ENCODE measurements around the gene SNX15.
"Not testable (repeated sequence)": the region's sequence is repeated elsewhere in the genome, so short reads cannot be mapped to it uniquely, and the experiment has no call there.

The SNX15 gene

DNA sequence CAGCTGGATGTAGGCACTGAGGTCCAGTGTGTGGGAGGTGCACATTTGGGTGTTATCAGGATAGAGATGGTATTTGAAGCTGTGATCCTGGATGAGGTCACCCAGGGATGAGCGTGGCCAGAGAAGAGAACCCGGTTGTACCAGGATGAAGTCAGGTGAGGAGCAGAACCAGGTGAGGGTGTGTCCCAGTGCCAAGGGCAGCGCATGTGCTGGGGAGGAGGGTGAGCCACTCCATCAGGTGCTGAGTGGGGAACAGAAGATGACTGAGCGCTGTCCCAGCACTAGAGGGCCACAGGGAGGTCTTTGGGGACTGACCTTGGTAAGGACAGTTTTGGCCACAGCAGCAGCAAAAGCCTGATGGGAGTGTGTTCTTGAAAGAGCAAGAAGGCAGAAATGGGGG is 10.5 kb upstream of the SNX15 start:
- DNase-seq, result no peak

DNA sequence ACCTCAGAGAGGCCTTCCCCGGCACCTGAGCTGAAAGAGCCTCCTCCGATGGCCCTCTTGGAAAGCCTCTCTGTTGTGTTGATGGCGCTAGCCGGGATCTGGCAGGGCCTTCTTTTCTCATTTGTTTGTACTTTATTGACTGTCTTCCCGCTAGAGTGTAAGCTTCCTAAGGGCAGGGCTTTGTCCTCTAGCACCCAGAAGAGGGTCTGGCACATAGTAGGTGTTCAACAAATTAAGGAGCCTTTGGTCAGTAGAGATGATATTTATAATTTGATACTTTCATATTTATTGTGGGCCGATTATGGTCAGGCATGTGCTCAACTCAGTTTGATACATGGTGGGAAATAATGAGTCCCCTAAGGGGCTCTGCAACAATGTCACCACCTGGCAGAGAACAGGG is 9.3 kb upstream of the SNX15 start:
- no peak for DNase-seq

DNA sequence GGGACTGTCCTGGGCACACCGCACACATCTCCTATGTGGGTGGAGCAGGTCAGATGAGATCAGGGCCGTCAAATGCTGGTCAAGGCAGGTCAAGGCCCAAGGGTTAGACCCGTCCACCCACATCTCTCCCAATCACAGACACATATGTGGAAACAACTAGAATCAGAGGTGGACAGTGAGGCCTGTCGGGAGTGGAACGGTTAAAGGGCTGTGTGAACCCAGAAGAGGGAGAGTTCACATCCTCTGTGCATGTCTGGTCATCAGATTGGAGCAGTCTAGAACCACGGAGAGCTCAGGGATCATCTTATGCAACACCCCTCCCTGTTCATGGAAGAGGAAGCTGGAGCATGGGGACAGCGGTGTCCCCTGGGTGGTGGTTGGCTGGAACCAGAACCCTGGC is 7.4 kb upstream of the SNX15 start:
- DNase-seq, result no peak

DNA sequence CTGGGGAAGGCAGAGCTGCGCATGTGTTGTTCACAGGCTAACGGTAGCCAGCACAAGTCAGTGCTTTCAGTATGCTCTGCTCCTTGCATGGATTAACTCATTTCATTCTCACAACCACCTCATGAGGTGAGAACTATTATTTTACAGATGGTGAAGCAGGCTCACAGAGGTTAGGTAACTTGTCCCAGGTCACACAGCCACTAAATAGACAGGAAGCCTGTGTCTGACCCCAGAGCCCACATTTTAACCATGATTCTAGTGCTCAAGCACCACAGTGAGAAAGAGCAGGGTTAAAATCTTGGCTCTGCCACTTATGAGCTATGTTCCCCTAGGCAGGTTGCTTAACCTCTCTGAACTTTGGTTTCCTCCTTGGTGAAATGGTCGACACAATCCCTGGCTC is 6.2 kb upstream of the SNX15 start:
- no peak for DNase-seq

DNA sequence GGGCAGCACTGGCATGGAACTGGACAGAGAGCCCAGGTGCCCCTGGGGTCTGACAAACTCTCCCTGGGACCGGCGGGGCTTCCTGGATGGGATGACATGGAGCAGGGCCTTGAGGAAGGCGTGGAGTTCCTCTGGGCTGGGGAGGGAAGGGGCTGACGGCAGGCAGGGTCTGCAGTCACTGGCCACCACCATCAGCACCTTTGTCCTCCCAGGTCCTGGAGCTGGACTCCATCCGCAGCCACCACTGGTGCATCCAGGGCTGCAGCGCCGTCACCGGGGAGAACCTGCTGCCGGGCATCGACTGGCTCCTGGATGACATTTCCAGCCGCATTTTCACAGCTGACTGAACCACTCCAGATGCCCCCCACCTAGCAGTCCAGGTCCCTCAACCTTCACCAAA is 5.7 kb upstream of the SNX15 start:
- DNase-seq, result no peak

DNA sequence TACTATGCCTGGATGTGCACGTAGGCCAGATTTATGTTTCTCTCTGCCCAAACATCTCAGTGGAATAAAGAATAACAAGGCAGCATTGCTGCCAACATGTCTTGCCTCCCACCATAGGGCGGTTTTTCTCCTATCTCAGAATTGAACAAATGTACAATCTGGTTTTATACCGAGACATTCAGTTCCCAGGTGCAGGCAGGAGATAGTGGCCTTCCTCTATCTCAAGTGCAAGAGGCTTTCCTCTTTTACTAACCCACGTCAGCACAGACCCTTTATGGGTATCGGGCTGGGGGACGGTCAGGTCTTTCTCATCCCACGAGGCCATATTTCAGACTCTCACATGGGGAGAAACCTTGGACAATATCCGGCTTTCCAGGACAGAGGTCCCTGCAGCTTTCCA is 3.7 kb upstream of the SNX15 start:
- not testable (repeated sequence) for DNase-seq

DNA sequence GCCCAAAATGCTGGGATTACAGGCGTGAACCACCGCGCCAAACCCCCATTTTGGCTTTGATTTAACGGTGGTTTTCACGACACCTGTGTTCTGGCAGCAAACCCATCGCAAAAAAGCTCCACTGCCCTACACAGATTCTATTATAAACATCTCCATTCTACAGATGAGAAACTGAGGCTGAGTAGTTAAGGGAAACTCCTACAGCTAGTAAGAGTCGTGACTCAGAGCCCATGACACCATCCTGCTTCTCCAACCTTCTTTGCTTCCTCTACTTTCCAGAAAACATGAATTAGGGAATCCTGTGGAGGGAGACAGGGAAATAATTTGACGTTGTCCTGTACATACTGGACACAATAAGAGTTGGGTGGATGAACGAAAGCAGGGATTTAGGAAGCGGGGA is 429 bp upstream of the SNX15 start:
- DNase-seq, result no peak

DNA sequence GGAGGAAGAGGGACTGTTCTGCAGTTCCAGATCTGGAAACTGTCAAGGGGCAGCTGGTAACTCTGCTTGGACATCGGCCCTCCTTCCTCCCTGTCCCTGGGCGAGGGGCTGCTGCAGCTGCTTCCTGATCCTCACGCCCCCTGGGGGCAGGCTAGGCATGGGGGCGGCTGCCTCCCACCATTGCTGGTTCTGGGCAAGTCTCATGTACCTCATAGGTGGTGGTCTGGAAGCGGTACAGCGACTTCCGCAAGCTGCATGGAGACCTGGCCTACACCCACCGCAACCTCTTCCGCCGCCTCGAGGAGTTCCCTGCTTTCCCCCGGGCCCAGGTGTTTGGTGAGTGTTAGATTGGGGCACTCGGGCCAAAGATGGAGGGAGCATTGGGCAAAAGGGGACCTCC is 5.0 kb downstream of the SNX15 start:
- no peak for DNase-seq

DNA sequence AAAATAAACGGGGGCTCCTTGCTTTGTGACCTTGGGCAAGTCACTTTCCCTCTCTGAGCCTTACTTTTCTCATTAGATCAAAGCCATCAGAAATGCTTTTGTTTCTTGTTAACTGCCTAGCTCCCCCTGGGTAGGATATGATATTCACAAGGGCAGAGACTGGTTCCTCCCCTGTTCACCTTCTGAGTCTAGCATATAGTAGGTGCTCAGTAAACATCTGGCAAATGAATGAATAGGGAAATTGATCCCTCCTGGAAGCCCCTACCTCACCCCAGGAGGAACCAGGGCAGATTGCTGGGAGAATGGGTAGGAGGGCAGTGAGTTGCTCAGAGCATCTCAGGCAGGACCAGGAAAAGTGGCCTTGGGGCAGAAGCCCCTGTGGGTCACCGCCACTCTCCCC is 7.2 kb downstream of the SNX15 start:
- no peak for DNase-seq

DNA sequence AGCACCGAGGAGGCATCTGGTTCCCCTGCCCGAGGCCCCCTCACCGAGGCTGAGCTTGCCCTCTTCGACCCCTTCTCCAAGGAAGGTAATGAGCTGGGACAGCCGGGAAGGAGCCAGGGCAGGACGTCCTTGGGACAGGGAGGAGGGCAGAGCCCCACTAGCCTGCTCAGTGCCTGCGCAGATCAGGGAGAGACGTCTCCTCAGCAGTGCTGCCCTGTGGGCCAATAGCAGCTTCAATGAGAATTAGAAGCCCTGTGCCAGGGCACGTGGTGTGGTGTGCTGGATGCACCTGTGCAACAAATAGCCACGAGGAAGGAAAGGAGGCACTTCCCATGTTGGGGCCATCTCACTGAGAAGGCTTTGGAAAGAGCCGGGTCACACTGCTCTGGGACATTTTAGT is 8.3 kb downstream of the SNX15 start:
- no peak for DNase-seq

DNA sequence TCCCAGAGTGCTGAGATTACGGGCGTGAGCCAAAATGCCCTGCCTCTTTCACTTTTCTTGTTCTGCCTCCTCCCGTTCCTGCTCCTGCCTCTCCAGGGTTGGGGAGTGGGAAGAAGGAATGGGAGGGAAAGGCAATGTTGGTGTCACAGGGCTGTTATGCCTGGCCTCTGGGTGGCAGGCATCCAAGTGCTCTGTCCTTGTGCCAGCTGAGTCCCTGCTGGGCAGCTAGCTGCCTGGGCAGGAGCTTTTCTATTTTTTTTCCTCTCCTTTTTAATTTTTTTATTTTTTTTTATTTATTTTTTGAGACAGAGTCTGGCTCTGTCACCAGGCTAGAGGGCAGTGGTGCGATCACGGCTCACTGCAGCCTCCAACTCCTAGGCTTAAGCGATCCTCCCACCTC is 9.7 kb downstream of the SNX15 start:
- DNase-seq, result no peak

DNA sequence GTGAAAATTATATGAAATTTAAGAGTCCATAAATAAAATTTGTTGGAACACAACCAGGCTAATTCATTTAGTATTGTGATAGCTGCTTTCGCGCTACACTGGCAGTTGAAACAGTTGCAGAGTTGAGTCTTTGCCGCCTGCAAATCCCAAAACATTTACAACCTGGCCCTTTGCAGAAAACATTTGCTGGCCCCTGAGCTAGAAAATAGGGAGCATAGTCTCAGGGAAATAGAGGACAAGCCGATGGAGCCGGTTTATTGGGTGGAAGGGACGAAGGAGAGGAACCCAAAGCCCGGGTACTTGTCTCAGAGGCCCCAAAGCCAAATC is 13.2 kb downstream of the SNX15 start:
- DNase-seq, result no peak

DNA sequence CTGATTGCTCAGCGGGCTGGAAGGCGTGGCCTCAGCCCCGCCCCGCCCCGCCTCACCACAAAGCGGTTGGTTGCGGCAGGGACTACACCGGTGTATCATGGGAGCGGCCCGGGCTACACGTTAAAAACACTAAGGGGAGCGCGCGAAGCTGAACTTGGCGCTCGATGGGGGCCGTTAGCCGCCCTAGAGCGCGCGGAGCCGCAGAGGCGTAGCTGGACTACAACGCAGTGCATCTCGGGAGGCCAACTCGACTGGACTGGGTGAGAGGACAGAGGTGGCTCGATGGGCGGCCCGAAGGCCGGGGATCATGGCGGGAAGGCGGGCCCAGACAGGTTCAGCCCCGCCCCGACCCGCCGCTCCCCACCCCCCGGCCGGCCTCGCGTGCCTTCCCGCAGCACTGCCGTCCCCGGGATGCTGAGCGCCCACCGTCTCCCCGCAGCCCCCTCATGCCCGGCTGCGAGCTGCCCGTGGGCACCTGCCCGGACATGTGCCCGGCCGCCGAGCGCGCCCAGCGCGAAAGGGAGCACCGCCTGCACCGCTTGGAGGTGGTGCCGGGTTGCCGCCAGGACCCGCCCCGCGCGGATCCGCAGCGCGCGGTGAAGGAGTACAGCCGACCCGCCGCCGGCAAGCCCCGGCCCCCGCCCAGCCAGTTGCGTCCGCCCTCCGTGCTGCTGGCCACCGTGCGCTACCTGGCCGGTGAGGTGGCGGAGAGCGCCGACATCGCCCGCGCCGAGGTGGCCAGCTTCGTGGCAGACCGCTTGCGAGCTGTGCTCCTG is 13.8 kb downstream of the SNX15 start, which contains the start of gene SAC3D1:
SAC3D1 (plus strand) TSS at position 364 of the 776 bp plus-strand sequence; CDS start at position 447, 83 bp downstream.
- peak; percentile 99 for DNase-seq

DNA sequence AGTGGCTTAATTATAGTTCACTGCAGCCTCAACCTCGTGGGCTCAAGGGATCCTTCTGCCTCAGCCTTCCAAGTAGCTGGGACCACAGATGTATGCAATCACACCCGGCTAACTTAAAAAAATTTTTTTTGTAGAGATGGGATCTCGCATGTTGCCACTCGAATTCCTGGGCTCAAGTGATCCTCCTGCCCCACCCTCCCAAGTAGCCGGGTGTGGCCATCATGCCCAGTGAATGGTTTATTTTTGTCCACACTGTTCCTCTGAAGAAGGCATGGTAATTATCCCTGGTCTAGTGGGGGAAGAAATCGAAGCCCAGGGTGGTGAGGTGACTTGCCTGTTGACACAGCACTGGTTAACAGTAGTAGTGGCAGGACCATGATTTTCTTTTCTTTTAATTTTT is 15.7 kb downstream of the SNX15 start:
- DNase-seq, result no peak

DNA sequence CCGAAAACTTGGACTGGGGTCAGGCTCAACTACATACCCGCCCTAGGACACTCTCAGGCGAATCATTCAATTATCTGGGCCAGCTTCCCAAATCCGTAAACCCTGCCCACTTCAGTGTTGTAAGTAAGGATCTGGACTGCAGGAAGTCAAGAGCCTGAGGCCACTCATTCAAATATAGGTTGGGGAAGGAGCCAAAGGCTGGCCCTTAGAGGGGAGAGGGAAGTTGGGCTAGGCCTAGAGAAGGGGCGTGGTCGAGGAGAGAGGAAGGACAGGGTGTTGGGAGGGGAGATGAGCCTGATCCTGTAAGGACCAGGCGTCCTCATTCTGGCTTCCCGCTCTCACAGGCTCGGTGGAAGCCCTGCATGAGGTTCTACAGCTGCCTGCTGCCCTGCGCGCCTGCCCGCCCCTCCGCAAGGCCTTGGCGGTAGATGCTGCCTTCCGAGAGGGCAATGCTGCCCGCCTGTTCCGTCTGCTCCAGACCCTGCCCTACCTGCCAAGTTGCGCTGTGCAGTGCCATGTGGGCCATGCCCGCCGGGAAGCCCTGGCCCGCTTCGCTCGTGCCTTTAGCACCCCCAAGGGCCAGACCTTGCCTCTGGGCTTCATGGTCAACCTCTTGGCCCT is 16.8 kb downstream of the SNX15 start:
- DNase-seq, result no peak

DNA sequence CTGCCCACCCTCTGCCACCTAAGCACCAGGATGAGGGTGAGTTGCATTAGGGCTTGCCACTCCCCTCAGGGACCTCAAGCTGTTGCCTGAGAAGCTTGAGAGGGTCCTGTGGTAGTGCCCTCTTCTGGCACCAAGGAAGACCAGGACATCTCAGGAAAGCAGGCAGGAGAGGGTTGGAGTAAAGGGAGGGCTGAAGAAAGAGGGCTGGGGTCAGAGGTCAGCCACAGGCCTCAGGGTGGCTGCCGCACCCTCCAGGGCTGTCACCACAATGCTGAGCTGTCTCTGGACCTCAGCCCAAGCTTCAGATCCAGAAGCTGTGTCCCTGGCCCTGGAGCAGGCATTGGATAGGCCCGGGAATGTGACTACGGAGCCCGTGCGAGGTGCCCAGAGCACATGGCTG is 17.8 kb downstream of the SNX15 start:
- DNase-seq, result no peak

DNA sequence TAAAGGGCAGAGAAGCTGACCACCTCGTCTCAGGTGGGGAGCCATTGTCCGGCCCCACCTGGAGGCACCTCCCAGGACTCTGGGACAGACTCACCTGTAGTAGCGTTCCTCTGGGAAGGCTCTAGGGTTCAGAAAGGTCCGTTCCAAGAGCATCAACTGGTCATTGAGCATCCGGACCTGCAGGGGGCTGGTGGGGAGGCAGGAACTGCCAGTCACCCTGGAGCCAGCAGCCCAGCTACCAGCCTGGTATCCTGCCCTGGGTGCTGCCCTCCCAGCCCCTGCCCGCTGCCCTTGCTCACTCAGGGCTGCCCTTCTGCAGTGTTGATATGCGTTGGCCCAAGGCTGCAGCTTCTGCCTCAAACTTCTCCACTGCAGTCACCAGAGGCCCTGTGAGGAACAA is 18.5 kb downstream of the SNX15 start:
- no peak for DNase-seq

DNA sequence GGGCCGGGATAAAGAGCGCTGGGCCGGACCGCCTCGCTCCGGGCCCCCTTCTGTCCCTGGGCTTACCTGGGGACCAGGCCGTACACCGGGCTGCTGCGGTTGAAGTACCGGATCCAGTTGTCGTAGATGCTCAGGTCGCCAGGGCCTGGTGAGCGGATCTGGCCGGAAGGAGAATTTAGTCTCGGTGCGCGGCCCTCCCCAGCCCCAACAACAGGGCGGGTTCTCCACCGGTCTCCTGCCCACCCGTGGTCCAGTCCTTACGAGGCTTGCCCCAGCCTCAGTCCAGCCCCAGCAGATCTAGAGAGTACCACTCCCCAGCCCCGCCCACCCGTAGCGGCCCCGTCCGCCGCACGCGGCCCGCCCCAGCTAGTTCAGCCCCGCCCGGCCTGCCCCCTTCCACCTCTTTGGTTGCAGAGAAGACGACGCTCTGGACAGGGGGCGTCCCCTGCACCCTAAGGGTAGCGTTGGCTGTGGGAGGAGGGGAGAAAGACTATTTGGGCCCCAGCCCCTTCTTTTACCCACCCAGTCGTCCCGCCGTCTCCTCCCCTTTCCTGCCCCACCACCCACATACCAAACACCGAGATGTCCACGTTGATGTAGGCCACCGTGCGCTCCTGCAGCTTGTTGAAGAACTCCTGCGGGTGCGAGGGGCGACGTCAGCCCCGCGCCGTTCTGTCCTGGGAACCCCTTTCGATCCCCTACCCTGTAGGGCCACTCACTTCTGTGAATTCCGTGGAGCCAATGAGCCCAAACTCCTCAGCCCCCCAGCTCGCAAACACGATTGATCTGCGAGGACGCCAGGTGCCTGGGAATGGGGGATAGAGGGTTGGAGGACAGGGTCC is 20.6 kb downstream of the SNX15 start:
- DNase-seq, result no peak

DNA sequence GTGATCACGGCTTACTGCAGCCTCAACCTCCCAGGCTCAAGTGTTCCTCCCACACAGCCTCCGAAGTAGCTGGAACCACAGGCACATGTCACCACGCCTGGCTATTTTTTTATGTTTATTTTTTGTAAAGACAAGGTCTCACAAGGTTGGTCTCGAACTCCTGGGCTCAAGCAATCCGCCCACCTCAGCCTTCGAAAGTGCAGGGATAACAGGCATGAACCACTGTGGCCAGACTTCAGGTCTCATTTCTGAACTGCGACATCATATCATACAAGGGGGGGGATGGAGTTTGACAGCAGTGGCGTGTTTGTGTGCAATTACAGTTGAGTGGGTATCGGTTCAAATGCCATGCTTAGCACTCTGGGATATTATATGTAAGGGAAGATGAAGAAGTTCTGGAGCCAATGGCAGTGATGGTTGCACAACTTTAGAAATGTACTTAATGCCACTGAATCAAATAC is 24.2 kb downstream of the SNX15 start:
- DNase-seq, result no peak

DNA sequence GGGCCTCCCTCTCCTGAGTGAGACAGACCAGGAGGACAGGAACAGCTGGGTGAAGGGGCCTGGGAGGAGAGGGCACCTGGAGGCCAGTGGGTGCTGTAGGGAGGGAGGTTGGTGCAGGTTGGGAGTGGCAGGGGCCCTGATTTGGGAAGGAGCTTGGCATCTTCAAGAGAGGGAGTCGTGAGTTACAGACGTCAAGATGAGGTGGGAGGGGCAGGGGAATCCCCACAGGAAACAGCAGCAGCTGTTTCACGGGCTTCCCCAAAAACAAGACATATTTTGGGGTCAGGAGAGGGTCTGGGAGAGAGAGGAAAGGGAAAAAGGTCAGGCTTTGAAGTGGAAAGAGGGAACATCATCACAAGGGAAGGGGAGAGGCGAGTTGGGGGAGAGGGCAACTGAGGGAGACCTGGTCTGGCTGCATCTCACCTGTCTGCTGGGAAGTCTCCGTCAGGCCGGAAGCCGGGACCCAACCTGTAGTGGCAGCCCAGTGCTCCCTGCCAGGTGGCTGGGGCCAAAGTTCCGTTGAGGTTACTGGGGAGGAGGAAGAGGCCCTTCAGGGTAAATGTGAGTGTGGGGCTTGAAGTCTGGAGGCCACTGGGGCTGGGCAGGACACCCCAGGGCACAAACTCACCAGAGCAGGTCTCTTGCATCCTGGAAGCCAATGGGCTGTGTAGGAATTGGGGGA is 26.7 kb downstream of the SNX15 start:
- DNase-seq, result no peak

DNA sequence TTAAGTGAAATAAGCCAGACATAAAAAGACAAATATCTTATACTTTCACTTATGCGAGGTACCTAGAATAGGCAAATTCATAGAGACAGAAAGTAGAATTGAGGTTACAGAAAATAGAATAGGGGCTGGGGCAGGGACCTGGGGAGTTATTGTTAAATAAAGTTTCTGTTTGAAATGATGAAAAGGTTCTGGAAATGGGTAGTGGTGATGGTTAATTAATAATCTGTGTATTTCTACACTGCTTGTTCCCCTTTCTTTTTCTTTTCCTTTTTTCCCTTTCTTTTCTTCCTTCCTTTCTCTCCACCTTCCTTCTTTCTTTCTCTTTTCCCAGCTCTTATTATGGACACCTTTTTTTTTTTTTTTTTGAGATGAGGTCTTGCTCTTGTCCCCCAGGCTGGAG is 28.3 kb downstream of the SNX15 start:
- DNase-seq, result no peak

DNA sequence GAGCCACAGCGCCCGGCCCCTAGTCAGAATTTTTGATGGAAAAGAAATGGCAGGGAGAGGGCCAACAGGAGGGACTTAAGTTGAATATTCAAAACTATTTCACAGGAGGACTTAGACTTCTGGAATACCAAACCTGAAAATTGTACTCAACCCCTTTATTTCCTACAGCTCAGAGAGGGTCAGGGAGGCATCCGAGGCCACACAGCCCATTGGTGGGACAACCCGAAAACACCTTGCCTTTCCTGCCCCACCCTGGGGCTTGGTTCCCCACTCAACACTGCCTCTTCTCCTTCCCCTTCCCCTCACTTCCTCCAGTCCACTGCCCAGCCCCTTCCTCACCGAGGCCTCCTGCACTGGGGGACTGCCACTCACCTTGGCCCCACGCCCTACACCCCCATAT is 29.8 kb downstream of the SNX15 start:
- no peak for DNase-seq

DNA sequence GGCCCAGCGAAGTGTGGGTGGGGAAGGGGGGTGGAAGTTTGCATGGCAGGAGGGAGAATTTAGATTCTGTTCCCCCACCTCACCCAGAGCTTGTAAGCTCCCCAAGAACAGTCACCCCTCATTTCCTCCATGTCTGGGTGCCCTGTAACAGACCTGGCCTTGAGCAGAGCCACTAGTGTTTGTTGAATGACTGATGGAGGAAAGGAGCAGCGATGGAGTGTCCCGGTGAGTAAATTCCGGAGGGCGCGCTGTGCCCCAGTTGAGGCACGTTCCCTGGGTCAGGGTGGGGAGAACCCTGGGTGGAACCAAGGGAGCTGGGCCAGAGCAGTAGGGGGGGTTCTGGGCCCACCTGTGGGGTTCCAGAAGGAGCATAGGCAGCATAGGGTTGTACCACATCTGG is 30.3 kb downstream of the SNX15 start:
- DNase-seq, result no peak
